NB4 (cell line): ENCODE measurements around the gene FGF2.

ENCODE experiments used
- MYC ChIP-seq: IDR thresholded peaks from 2 replicates; pipeline ENCODE4 v1.6.1; 2011; ENCODE audit warnings: low read depth, low read length
- POLR2A ChIP-seq: IDR thresholded peaks from 2 replicates; pipeline ENCODE4 v1.6.1; 2011; ENCODE audit warnings: mild to moderate bottlenecking; ENCODE audit not compliant: insufficient read length; ENCODE audit errors: extremely low read depth
- TF ChIP-seq, protein P1 (sequence below): IDR thresholded peaks from one replicate; pipeline ENCODE4 v1.5.1; 2012; ENCODE audit warnings: low read depth, low read length
- TF ChIP-seq, protein P2 (sequence below): IDR thresholded peaks from 2 replicates; pipeline ENCODE4 v1.6.1; 2011; ENCODE audit warnings: low read depth, low read length

DNA sequence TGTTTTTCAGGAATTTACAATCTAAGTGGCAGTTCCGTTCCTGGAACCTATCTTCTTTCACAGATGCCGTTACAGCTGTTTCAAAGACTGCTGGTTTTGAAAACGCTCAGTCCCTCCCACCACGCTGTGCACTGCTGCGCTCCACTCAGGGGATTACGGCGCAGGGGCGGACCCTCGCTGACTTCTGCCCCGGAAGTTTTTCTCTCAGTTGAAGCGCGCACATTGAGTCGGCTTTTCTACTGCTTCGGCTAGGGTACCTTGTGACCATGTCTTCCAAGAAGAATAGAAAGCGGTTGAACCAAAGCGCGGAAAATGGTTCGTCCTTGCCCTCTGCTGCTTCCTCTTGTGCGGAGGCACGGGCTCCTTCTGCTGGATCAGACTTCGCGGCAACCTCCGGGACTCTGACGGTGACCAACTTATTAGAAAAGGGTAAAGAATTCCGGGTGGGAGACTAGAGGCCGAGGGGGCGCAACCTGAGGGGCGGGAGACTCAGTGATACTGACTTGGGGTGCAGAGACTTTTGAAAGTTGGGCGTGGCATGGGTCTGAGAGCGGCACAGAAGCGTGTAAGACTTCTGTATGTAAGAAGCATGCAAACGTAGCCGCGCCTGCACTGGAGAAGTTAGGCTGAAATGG, 96.4 kb downstream of the FGF2 start:
- TF ChIP-seq, protein P1, sequence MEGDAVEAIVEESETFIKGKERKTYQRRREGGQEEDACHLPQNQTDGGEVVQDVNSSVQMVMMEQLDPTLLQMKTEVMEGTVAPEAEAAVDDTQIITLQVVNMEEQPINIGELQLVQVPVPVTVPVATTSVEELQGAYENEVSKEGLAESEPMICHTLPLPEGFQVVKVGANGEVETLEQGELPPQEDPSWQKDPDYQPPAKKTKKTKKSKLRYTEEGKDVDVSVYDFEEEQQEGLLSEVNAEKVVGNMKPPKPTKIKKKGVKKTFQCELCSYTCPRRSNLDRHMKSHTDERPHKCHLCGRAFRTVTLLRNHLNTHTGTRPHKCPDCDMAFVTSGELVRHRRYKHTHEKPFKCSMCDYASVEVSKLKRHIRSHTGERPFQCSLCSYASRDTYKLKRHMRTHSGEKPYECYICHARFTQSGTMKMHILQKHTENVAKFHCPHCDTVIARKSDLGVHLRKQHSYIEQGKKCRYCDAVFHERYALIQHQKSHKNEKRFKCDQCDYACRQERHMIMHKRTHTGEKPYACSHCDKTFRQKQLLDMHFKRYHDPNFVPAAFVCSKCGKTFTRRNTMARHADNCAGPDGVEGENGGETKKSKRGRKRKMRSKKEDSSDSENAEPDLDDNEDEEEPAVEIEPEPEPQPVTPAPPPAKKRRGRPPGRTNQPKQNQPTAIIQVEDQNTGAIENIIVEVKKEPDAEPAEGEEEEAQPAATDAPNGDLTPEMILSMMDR = no peak
- TF ChIP-seq POLR2A = no peak
- peak; percentile 70 for TF ChIP-seq MYC
- TF ChIP-seq, protein P2, sequence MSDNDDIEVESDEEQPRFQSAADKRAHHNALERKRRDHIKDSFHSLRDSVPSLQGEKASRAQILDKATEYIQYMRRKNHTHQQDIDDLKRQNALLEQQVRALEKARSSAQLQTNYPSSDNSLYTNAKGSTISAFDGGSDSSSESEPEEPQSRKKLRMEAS = peak; percentile 83
